ENCODE results near the gene MPC1. TPM values are rescaled to one million over a fixed set of nuclear protein-coding genes. Genes with fewer than 3 reads are reported as not detected.
"Not testable (repeated sequence)": the region's sequence is repeated elsewhere in the genome, so short reads cannot be mapped to it uniquely, and the experiment has no call there.

The MPC1 gene
- total and polyA plus RNA-seq, 2 donors: 40.5 to 106 TPM

- peaks cover 0 to 4% of the 10 kb centered on the region in 2 donors for H3K4me1 ChIP-seq (ENCODE audit: control insufficient read depth in 2 of 2, insufficient read depth in 2 of 2, low read length in 2 of 2)
- H3K27me3 ChIP-seq (ENCODE audit: control insufficient read depth in 2 of 2, insufficient read depth in 1 of 2, low read length in 1 of 2): peaks cover 0 to 13% of the 10 kb centered on the region in 2 donors
- no peak for DNase-seq (ENCODE audit: low read depth in 6 of 9, low spot score in 9 of 9)
- no peak overlapping the region for H3K4me3 ChIP-seq (ENCODE audit: low read length in 2 of 2)
- no peaks in the 10 kb centered on the region for H3K36me3 ChIP-seq (ENCODE audit: control insufficient read depth in 2 of 2, insufficient read depth in 2 of 2, low read length in 1 of 2)
- H3K27ac ChIP-seq (ENCODE audit: low read depth in 1 of 2, low read length in 1 of 2): no peak overlapping the region
- WGBS: 96% methylated on average over 4 of the region's 4 CpGs
- peaks cover 0 to 12% of the 10 kb centered on the region in 2 donors for H3K9me3 ChIP-seq (ENCODE audit: control insufficient read depth in 2 of 2, insufficient read depth in 1 of 2, low read length in 1 of 2)
These were observed 15.1 kb upstream of the MPC1 start for GRCh38 chr6:166397849-166398248.

- Histone ChIP-seq H3K9me3 (ENCODE audit: control insufficient read depth in 2 of 2, insufficient read depth in 1 of 2, low read length in 1 of 2) (peaks cover 0 to 12% of the 10 kb centered on the region in 2 donors), H3K36me3 (ENCODE audit: control insufficient read depth in 2 of 2, insufficient read depth in 2 of 2, low read length in 1 of 2) (no peaks in the 10 kb centered on the region), H3K27me3 (ENCODE audit: control insufficient read depth in 2 of 2, insufficient read depth in 1 of 2, low read length in 1 of 2) (peaks cover 0 to 13% of the 10 kb centered on the region in 2 donors), H3K27ac (ENCODE audit: low read depth in 1 of 2, low read length in 1 of 2) (no peak overlapping the region), H3K4me3 (ENCODE audit: low read length in 2 of 2) (no peak overlapping the region), H3K4me1 (ENCODE audit: control insufficient read depth in 2 of 2, insufficient read depth in 2 of 2, low read length in 2 of 2) (peaks cover 0 to 2% of the 10 kb centered on the region in 2 donors)
- no peak for DNase-seq (ENCODE audit: low read depth in 6 of 9, low spot score in 9 of 9)
- WGBS: 97% methylated on average over 6 of the region's 6 CpGs
These were observed 13.0 kb upstream of the MPC1 start for GRCh38 chr6:166395778-166396177.

- Histone ChIP-seq H3K4me1 (ENCODE audit: control insufficient read depth in 2 of 2, insufficient read depth in 2 of 2, low read length in 2 of 2) (no peaks in the 10 kb centered on the region), H3K4me3 (ENCODE audit: low read length in 2 of 2) (no peak overlapping the region), H3K9me3 (ENCODE audit: control insufficient read depth in 2 of 2, insufficient read depth in 1 of 2, low read length in 1 of 2) (peaks cover 0 to 12% of the 10 kb centered on the region in 2 donors), H3K27ac (ENCODE audit: low read depth in 1 of 2, low read length in 1 of 2) (no peak overlapping the region), H3K27me3 (ENCODE audit: control insufficient read depth in 2 of 2, insufficient read depth in 1 of 2, low read length in 1 of 2) (peaks cover 0 to 13% of the 10 kb centered on the region in 2 donors), H3K36me3 (ENCODE audit: control insufficient read depth in 2 of 2, insufficient read depth in 2 of 2, low read length in 1 of 2) (no peaks in the 10 kb centered on the region)
- 96% methylated on average over 6 of the region's 6 CpGs for WGBS
- DNase-seq (ENCODE audit: low read depth in 6 of 9, low spot score in 9 of 9): no peak
These were observed 12.6 kb upstream of the MPC1 start for GRCh38 chr6:166395351-166395750.

- Histone ChIP-seq H3K27me3 (ENCODE audit: control insufficient read depth in 2 of 2, insufficient read depth in 1 of 2, low read length in 1 of 2) (peaks cover 0 to 13% of the 10 kb centered on the region in 2 donors), H3K9me3 (ENCODE audit: control insufficient read depth in 2 of 2, insufficient read depth in 1 of 2, low read length in 1 of 2) (peaks cover 0 to 12% of the 10 kb centered on the region in 2 donors), H3K4me3 (ENCODE audit: low read length in 2 of 2) (no peak overlapping the region), H3K36me3 (ENCODE audit: control insufficient read depth in 2 of 2, insufficient read depth in 2 of 2, low read length in 1 of 2) (no peaks in the 10 kb centered on the region), H3K27ac (ENCODE audit: low read depth in 1 of 2, low read length in 1 of 2) (no peak overlapping the region), H3K4me1 (ENCODE audit: control insufficient read depth in 2 of 2, insufficient read depth in 2 of 2, low read length in 2 of 2) (no peaks in the 10 kb centered on the region)
- no peak for DNase-seq (ENCODE audit: low read depth in 6 of 9, low spot score in 9 of 9)
- WGBS: 92% methylated on average over 10 of the region's 10 CpGs
These were observed 11.5 kb upstream of the MPC1 start for GRCh38 chr6:166394036-166394892.

- DNase-seq (ENCODE audit: low read depth in 6 of 9, low spot score in 9 of 9): no peak
- H3K4me1 ChIP-seq (ENCODE audit: control insufficient read depth in 2 of 2, insufficient read depth in 2 of 2, low read length in 2 of 2): no peaks in the 10 kb centered on the region
These were observed 10.7 kb upstream of the MPC1 start for GRCh38 chr6:166393535-166393823.

GRCh38 chr6:166392755-166393534, 10.2 kb upstream of the MPC1 start:
- not testable (repeated sequence) for DNase-seq (ENCODE audit: low read depth in 6 of 9, low spot score in 9 of 9); H3K27ac ChIP-seq (ENCODE audit: low read depth in 1 of 2, low read length in 1 of 2); H3K4me3 ChIP-seq (ENCODE audit: low read length in 2 of 2); H3K36me3 ChIP-seq (ENCODE audit: control insufficient read depth in 2 of 2, insufficient read depth in 2 of 2, low read length in 1 of 2); H3K4me1 ChIP-seq (ENCODE audit: control insufficient read depth in 2 of 2, insufficient read depth in 2 of 2, low read length in 2 of 2)
- peaks cover 0 to 13% of the 10 kb centered on the region in 2 donors for H3K27me3 ChIP-seq (ENCODE audit: control insufficient read depth in 2 of 2, insufficient read depth in 1 of 2, low read length in 1 of 2)
- 90% methylated on average over 30 of the region's 30 CpGs for WGBS
- peaks cover 0 to 11% of the 10 kb centered on the region in 2 donors for H3K9me3 ChIP-seq (ENCODE audit: control insufficient read depth in 2 of 2, insufficient read depth in 1 of 2, low read length in 1 of 2)

More at GRCh38 chr6:166393535-166393823, 10.7 kb upstream of the MPC1 start:
- no peak overlapping the region for H3K4me3 ChIP-seq (ENCODE audit: low read length in 2 of 2)
- H3K9me3 ChIP-seq (ENCODE audit: control insufficient read depth in 2 of 2, insufficient read depth in 1 of 2, low read length in 1 of 2): peaks cover 0 to 12% of the 10 kb centered on the region in 2 donors
- no peaks in the 10 kb centered on the region for H3K36me3 ChIP-seq (ENCODE audit: control insufficient read depth in 2 of 2, insufficient read depth in 2 of 2, low read length in 1 of 2)
- WGBS: 92% methylated on average over 27 of the region's 27 CpGs
- H3K27me3 ChIP-seq (ENCODE audit: control insufficient read depth in 2 of 2, insufficient read depth in 1 of 2, low read length in 1 of 2): peaks cover 0 to 13% of the 10 kb centered on the region in 2 donors
- H3K27ac ChIP-seq (ENCODE audit: low read depth in 1 of 2, low read length in 1 of 2): no peak overlapping the region

- Histone ChIP-seq H3K27me3 (ENCODE audit: control insufficient read depth in 2 of 2, insufficient read depth in 1 of 2, low read length in 1 of 2) (peaks cover 0 to 2% of the 10 kb centered on the region in 2 donors), H3K9me3 (ENCODE audit: control insufficient read depth in 2 of 2, insufficient read depth in 1 of 2, low read length in 1 of 2) (no peaks in the 10 kb centered on the region), H3K4me3 (ENCODE audit: low read length in 2 of 2) (no peak overlapping the region), H3K36me3 (ENCODE audit: control insufficient read depth in 2 of 2, insufficient read depth in 2 of 2, low read length in 1 of 2) (no peaks in the 10 kb centered on the region), H3K4me1 (ENCODE audit: control insufficient read depth in 2 of 2, insufficient read depth in 2 of 2, low read length in 2 of 2) (peaks cover 0 to under 1% of the 10 kb centered on the region in 2 donors), H3K27ac (ENCODE audit: low read depth in 1 of 2, low read length in 1 of 2) (no peak overlapping the region)
- no peak for DNase-seq (ENCODE audit: low read depth in 6 of 9, low spot score in 9 of 9)
- WGBS: 88% methylated on average over 3 of the region's 3 CpGs
These were observed 6.4 kb upstream of the MPC1 start for GRCh38 chr6:166389119-166389518.

GRCh38 chr6:166388290-166389004, 5.7 kb upstream of the MPC1 start:
- Histone ChIP-seq H3K9me3 (ENCODE audit: control insufficient read depth in 2 of 2, insufficient read depth in 1 of 2, low read length in 1 of 2) (no peaks in the 10 kb centered on the region), H3K4me1 (ENCODE audit: control insufficient read depth in 2 of 2, insufficient read depth in 2 of 2, low read length in 2 of 2) (peaks cover 0 to 7% of the 10 kb centered on the region in 2 donors), H3K27ac (ENCODE audit: low read depth in 1 of 2, low read length in 1 of 2) (no peak overlapping the region), H3K36me3 (ENCODE audit: control insufficient read depth in 2 of 2, insufficient read depth in 2 of 2, low read length in 1 of 2) (no peaks in the 10 kb centered on the region), H3K4me3 (ENCODE audit: low read length in 2 of 2) (no peak overlapping the region), H3K27me3 (ENCODE audit: control insufficient read depth in 2 of 2, insufficient read depth in 1 of 2, low read length in 1 of 2) (no peaks in the 10 kb centered on the region)
- no peak for DNase-seq (ENCODE audit: low read depth in 6 of 9, low spot score in 9 of 9)
- 94% methylated on average over 13 of the region's 13 CpGs for WGBS
